AG08396 (cell line): ENCODE results near the gene PIP4K2C.
A peak's percentile ranks its signal among the peaks of the same experiment; 100 is the strongest.
"Not testable (repeated sequence)": the region's sequence is repeated elsewhere in the genome, so short reads cannot be mapped to it uniquely, and the experiment has no call there.

ENCODE experiments used
- DNase-seq: peaks from one replicate; pipeline ENCODE4 v3.0.0; 2012; ENCODE audit warnings: low spot score, mixed read lengths

PIP4K2C gene

DNA sequence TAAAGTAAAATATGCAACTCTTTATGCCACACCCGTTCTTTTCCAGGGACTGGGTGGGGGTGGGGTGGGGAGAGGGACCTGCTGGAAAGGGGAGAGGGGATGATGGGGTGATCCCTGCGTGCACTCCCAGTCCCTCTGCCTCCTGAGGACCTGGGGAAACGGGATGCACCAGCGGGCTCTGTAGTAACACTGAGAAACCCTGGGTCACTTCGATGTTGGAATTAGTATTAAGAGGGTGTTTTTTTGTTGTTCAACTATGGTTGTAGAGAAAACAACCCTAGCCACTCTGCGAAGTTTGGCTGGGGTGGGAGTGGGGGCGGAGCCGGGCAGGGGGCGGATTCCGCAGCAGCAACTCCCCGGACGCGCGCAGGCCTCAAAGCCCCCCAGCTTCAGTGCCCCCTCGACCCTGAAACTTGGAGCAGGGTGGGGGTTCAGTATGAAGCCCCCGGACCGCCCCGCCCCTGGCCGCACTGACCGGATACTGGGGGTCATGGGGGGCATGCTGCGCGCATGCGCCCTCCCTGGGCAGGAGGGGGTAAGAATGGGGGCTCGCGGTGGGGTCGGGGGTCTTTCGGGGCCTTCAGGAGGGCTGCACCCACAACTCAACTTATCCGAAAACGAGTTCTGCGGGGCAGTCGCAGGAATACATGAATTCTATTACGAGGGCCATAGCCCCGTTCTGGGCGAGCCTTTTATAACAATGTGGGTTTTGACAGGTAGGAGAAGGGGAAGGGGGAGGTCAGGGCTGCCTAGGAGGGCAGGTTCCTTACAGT is 19.0 kb downstream of the PIP4K2C start:
- DNase-seq: no peak

DNA sequence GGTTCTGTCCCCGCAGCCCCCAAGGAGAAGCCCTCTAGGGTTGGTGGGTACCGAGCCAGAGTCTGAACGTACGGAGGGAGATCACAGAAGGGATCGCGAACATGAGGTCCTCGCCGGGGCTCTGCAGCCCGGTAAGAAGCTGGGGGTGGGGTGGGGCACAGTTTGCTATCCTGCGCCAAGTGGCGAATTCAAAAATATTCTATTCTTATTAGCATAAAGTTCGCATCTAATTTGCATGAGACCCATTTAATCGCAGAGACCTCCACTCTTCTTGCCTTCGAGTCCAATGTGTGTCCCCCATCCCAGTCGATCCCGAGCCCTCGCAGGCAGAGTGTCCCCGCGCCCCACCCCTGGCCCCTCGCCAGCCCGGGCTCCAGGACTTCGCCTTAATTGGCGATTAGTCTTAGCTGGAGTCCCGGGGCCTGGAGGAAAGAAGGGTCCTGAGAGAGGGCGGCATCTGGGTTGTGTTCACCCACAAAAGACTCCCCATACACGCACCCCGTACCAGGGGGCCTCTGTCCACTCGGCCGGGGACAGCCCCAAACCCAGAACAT is 19.6 kb downstream of the PIP4K2C start:
- DNase-seq: peak; percentile 52

DNA sequence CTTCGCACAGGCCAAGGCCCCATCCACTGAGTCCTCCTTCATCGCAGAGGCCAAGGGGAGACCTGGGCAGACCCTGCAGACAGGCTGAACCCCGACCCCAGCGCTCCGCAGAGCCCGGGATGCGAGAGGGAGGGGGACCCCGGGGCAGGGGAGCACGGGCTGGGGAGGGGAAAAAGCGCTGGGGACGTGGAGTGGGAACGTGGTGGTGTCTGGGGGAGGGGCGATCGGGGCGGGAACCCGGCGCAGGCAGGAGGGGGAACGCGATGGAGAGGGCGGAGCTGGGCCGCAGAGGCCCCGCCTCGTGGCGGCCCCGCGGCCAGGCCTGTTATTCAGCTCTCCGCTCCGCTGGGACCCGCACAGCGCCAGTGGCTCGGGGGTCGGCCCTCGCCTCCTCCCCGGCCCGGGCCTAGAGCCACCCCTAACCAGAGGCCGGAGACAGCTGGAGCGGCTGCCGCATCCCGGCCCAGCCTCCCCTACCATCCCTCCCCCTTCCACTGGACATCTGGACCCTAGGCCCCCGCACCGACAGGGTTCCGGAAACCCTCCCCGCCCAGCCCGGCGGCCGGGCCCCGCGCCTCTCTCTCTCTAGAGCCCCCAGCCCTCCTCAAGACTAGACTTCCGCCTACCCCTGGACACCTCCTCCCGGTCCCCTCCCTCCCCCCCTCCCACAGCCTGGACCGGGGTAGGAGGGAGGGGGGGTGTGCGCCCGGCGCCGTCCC is 20.3 kb downstream of the PIP4K2C start, which contains the start of gene ARHGEF25:
TSS of gene ARHGEF25 (plus strand) at position 328 of the 719 bp plus-strand sequence. CDS start 460 bp downstream, outside the sequence.
- DNase-seq: peak; percentile 94

DNA sequence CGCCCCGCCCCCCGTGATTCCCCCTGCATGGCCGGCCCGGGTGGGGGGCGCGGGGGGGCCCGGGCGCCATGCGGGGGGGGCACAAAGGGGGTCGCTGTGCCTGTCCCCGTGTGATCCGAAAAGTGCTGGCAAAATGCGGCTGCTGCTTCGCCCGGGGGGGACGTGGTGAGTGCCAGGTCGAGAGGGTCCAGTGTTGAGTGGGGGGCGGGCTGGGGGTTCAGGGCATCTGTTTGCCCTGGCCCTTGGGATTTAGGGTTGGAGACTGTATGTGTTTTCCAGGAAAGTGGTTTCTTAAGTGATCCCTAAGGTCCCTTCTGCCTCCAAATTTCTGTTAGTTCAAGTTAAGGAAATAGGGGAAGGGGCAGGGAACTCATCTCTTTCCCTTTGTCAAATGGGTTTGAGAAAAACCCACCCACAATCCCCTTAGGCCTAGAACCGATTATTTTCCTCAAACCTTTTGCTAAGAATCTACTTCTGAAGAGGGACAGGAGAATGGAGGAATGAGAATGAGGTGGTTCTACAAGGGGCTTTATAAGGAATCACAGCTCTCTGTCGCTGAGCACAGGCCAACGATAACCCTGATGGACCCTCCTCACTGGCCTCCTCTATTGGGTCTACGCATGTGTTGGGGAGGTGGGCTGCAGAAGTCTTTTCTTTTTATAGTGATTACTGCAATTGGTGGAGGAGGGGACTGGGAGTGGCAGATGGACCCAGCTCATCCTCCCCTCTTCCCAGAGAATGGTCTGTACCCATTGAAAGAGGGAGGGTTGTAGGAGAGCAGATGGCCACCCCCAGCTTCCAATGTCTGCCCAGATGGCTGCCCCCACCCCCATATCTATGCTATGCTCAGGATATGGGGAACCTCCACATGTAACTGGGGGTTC is 21.1 kb downstream of the PIP4K2C start:
- DNase-seq: no peak

DNA sequence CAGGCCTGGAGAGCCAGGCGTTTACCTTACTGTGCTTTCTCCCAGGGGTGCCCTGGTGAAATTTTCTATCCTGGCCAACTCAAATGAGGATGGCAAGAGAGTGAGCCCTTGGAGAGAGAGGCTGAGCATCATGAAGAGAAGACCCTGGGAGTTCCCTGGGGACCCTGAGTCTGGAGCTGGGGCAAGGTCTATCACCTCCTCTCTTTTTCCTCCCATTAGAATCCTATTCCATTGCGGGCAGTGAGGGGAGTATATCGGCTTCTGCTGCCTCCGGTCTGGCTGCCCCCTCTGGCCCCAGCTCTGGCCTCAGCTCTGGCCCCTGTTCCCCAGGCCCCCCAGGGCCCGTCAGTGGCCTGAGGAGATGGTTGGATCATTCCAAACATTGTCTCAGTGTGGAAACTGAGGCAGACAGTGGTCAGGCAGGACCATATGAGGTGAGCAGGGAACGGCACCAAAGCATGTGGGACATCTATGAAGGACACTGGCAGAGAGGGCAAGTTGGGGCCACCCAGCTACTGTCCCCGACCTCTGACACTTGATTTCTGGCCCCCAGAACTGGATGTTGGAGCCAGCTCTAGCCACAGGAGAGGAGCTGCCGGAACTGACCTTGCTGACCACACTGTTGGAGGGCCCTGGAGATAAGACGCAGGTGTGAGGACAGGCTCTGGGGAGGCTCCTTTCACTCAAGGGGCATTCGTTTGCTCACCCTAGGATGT is 21.9 kb downstream of the PIP4K2C start:
- DNase-seq: no peak

GRCh38 chr12:57613427-57614109 is 22.6 kb downstream of the PIP4K2C start:
- no peak for DNase-seq

- DNase-seq: peak; percentile 76
Measured at GRCh38 chr12:57614178-57614947, 23.4 kb downstream of the PIP4K2C start.

GRCh38 chr12:57614948-57615500 is 24.0 kb downstream of the PIP4K2C start:
- DNase-seq: no peak

DNA sequence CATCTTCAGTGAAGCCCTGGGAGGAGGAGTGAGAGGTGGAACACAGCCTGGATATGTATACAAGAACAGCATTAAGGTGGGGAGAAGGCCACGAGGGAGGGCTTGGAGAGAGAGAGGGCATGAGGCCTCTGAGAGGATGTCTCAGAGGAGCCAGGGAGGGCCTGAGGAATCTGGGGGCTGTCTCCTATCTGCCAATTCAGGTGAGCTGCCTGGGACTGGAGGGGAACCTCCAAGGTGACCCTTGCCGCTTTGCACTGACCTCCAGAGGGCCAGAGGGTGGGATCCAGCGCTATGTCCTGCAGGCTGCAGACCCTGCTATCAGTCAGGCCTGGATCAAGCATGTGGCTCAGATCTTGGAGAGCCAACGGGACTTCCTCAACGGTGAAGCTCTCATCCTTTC is 24.6 kb downstream of the PIP4K2C start:
- DNase-seq: no peak

DNA sequence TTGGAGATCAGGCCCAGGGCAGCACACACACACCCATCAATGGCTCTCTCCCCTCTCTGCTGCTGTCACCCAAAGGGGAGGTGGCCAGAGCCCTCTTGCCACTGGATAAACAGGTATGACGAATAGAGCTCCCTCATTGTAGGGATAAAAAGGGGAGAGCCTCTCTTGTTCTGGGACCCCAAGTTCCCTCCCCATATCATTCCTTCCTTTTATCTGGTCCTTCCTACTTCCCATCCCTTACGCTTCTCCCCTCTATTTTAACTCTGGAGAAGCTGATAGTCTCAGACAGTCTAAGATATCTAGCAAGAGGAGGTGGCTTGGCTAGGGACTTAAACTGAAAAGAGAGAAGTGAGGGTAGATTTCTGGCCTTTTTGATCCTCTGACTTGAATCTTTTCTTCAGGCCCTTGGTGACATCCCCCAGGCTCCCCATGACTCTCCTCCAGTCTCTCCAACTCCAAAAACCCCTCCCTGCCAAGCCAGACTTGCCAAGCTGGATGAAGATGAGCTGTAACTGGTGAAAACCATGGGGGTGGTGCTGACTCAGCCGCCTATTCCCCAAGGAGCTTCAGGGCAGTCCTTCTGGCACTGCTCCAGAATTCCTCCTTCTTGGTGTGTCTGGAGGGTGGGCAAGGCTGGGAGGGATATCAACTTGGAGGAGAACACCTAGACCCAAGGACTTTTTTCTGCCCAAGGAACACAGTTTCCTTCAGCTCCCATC is 25.6 kb downstream of the PIP4K2C start:
- DNase-seq: no peak

- no peak for DNase-seq
Measured at GRCh38 chr12:57617942-57618341, 26.9 kb downstream of the PIP4K2C start.

GRCh38 chr12:57618431-57618830 is 27.4 kb downstream of the PIP4K2C start:
- DNase-seq: not testable (repeated sequence)

DNA sequence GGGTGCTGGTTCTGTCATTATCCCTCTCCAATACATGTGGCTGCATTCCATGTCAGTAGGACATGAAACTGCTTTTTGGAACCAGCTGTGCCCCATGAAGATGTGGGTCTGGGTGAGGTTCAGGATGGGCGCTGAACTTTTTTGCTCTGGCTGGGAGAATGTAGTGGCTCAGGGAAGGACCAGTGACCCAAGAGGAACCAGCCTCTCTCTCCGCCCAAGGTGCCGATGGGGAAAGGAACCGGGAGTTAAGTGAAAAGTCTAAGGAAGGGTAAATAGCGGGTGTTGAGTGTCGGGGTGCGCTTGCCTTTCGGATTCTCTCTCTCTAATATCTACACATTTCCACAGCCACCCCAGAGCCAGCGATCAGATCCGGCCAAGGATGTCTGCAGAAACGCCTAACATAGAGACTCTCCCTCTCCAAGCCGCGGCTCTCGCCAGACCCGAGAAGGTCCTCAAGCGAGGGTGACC is 28.0 kb downstream of the PIP4K2C start:
- DNase-seq: no peak

GRCh38 chr12:57619434-57620244 is 28.6 kb downstream of the PIP4K2C start:
- DNase-seq: no peak

- DNase-seq: no peak
Measured at GRCh38 chr12:57620245-57620935, 29.4 kb downstream of the PIP4K2C start.

DNA sequence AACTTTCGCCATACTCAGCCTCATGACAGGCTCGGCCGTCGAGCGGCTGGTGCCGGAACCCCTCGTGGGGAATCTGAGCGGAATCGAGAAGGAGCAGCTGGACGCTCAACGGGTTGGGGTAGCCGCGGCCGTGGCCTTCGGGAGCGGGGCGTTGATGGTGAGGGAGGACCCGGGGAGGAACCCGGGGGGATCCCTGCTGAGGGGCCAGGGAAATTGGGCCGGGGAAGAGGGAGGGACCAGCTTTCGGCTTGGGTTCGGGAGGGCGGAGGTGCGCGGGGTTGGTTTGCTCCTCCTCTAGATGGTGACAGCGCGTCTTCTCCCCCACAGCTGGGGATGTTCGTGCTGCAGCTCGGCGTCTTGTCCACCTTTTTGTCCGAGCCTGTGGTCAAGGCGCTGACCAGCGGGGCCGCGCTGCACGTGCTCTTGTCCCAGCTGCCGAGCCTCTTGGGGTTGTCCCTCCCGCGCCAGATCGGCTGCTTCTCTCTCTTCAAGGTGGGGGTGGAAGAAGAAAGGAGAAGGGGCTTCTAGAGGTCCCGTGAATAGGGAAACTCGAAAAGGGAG is 30.0 kb downstream of the PIP4K2C start:
- DNase-seq: peak; percentile 64
